HG03280 (cell line): ENCODE data around the gene MOCS1.

Source experiments
- ATAC-seq: cut with Tn5 transposase; IDR thresholded peaks from one replicate; pipeline ENCODE4 v1.9.1; 2021; ENCODE audit warnings: mild to moderate bottlenecking, moderate library complexity; ENCODE audit not compliant: unreplicated experiment

Gene MOCS1

DNA sequence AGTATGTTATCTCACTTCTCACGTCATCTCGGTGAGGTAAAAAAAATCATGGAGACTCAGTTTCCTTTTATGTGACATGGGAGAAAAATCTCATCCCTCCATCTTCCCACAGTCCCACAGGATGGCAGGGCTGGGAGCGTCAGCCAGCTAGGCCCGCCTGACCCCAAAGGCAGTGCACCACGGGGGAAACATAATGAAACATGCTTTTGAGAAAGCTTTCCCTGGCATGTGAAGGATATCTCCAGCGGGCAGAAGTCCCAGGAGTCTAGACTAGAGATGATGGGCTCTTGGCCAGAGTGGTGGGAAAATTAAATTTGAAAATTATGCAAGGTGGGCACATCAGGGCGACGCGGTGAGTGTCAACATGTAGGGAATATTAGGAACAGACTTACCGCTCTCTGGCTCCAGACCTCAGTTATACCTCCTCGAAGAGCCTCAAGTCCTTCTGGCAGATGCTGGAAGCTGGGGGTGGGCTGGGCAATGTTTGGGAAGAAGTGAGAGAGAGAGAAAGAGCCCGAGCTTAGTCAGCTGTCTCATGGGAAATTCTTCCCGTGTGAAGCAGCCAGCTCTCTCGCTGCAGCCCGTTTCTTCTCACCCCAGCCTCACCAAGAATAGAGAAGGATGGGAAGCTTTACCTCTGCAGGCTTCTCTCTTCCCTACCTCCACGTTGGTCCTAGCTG lies 52.3 kb downstream of the MOCS1 start:
- no peak for ATAC-seq

DNA sequence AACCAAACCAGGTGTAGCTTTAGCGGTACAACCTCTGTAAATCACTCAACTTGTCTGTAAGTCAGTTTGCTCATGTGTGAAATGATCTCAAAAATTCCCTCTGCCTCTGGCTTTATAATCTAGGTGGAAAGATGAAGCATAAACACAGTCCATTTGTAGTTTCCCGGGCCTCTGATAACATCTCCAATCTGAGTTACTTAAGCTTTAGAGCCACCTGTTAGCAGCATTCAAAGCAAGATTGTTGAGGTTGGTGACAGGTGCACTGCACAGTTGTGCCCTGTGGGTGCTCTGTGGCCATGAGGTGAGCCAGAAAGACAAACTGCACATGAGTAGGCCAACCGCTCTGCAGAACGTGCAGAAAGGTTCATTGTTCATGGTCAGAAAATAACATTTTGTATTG lies 53.7 kb downstream of the MOCS1 start:
- ATAC-seq, result no peak

DNA sequence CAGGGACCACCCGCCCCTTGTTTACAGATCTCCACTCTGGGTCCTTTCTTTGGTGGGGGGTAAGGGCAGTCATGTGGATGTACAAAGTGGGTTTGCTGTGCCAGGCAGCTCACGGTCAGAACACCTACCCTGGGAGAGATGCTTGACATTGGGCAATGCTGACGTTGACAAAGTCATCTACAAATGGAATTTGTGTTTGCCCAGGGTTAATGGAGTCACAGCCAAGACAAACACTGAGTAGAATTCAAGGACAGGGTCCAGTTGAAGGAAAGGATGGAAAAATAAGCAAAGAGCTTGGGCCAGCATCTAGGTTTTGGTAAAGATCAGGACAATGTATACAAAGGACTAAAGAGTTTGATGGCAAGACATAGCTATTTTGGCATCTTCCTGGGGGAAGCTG lies 54.7 kb downstream of the MOCS1 start:
- ATAC-seq, result no peak

DNA sequence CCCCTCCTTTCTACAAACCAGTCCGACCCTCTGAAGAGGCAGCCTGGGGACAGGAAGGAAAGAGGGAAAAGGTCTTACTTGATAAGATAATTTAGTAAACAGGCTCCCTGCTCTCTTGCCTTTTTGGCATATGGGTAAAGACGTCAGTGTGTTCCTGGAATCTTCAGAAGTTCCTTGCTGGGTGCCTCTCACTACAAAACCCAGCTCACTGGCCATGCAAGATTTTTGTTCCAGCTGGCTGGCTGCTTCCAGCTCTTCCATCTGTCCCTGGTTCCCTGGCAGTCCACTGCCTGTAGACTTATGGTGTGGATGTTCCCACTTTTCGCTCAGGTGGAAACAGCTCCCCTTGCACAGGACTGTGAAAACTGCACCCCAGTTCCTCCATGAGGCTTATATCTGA lies 57.4 kb downstream of the MOCS1 start:
- no peak for ATAC-seq

DNA sequence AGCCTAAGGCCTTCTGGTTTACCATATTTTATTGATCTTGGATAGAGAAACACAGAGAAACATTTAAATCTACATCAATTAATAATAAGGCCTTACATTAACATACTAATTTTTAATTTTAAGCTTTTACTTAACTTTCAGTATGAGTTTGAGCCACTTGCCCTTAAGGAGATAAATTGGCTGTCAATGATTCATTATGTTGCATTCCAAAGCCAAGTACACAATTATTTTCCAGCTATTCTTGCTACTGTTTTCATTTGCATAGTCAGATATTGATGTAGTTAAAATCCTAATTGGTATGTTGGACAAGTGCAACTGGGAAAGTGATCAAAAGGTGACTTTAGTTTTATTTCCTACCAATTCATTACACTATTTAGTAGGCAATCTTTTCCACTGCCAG lies 58.2 kb downstream of the MOCS1 start:
- ATAC-seq, result no peak

DNA sequence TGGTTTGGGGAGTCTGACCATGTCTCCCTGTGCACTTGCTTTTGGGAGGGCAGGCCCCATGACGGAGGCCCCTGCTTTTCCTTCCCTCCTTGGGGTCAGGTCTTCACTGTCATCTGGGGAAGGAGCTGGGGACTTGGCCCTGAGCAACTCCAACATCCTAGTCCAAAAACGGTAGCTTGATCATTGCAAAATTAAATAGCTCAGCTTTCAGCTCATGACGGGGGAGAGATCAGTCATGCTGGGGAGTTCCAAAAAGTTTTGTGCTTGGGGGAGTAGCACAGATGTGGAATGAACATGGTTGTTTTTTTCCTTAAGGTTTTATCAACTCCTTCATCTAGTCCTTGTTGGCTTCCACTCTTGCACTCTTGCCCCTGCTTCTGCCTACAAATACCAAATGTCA lies 60.8 kb downstream of the MOCS1 start:
- no peak for ATAC-seq

DNA sequence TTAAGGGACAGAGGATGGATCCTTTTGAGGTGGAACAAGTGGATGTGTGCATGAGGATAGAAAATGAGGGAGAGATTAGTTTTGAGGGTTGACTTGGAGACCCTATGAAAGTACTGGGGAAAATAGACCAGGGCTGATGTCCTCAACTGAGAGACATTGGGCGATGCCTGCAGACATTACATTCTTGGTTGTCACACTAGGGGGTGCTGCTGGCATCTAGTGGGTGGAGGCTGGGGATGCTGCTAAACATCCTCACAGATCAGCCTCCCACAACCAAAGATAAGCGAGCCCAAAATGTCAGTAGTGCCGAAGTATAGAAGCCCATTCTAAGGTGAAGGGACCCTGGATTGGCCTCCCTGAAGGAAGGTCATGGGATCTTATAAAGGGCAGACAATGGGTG lies 63.3 kb downstream of the MOCS1 start:
- no peak for ATAC-seq

DNA sequence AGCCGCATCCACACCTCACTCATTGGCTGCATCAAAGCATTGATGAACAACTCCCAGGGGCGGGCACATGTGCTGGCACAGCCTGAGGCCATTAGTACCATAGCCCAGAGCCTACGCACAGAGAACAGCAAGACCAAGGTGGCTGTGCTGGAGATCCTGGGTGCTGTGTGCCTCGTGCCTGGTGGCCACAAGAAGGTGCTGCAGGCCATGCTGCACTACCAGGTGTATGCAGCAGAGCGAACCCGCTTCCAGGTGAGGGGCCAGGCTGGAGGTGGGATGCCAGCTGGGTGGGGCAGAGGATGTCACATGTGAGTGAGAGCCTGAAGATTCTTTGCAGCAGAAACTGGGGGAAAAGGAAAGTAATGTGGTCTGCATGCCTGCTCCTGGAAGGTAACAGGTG lies 66.7 kb downstream of the MOCS1 start:
- ATAC-seq, result no peak

DNA sequence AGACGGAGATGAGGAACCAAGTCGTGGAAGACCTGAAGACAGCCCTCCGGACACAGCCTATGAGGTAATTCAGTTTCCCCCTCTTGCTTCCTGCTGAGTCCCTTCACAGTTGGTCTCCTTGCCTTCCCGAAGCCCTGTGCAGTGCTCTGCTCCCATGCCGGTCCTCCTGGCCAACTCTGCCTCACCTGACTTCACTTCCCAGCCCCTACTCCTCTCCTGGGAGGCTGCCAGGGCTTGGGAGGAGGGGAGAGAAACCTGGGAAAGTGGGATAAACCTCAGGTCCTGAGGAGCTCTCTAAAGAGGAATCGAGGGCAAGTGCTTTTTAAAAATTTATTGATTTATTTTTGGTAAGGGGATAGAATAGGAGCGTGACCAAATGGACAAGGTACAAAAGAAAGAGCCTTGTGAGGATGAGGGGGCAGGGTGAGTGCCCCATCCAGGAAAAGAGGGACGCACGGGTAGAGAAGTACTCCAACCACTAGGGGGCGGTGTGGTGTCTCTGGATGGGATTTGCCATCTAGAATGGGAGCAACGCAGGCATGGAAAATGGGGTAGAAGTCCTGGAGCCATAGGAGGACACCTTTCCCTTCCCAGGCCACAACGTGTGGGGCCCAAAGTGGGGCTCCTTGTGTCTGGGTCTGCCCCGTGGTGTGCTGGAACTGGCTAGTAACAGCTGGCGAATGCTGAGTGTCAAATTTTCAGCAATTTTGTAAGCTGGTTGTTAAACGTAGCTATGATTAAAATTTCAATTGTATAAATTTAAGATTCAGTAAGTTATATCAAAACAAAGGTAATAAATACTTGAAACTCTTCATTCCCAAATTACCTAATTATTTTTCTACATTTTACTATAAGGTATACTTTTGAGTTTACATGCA lies 69.0 kb downstream of the MOCS1 start:
- ATAC-seq, result no peak

DNA sequence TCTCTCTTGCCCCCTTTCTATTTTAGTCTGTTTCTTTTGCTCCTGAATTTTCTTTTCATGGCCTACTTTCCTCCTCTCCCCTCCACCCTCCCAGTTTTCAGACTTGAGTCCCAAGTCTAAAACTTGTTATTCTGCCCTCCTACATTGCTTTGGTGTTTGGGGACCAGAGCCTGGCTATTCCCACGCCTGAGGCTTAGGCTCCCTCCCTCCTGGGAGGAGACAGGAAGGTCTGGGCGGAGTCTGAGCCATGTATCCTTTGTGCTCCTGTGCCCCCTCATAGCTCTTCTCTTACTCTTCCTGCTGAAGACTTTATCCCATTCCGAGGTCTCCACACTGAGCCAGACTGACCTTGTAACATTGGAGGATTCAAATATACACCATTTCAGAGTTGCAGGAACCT lies 72.6 kb downstream of the MOCS1 start:
- no peak for ATAC-seq

DNA sequence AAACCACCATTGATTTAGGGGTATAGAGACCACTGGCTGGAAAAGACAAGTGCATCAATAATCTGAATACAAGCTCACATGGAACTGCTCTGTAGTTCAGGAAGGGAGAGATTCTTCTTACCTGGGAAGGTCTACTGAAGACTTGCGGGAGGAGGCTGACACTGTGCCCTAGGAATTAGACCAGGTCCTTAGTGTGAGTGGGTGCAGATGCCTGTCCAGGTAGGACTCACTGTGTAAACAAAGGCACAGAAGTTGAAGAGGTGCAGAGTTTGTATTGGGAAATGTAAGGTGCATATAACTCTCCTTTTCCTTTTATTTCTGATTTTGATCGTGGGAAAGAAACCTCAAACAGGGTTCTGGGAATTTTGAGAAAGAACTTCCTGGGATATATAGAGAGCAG lies 75.2 kb downstream of the MOCS1 start:
- no peak for ATAC-seq

DNA sequence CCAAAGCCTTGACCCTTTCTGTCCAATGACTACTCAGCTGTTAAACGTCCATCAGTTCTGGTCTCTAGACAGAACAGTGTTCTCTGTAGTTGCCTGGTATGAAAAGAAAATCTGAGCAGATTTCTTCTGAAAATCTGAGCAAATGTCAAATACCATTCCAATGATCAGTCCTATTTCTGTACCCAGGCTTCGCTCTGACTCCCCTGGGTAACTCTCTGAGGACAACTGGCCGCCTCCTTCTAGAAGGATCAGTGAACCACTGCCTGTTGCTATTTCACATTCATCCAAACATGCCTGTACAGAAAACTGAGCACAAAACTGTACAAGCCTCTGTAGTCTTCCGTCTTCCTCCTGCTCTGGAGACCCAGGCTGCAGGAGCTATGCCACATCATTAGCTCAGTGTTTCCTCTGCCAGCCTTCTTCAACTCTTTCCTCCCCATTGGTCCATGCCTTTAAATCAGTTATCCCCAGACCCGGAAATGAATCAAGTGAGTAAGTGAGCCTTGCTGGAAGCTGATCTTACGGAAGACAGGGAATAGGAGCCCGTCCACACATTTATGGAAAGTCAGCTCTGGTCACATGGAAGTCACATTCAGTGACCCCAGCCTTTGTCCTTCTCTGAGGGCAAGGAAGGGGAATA lies 78.8 kb downstream of the MOCS1 start:
- ATAC-seq, result no peak
